22Rv1 (cell line): Measurements from ENCODE around the gene CACNB4.

Experiments used
- CTCF ChIP-seq: fragments of 450-650 bp; IDR thresholded peaks from 2 replicates; pipeline ENCODE4 v1.5.1; 2017; ENCODE audit warnings: mild to moderate bottlenecking
- ZFX ChIP-seq: fragments of 450-650 bp; IDR thresholded peaks from 2 replicates; pipeline ENCODE4 v1.6.1; 2017; ENCODE audit warnings: antibody characterized with exemption, borderline replicate concordance

- TF ChIP-seq CTCF = no peak
- TF ChIP-seq ZFX = no peak
Observed at GRCh38 chr2:152022090-152022489, 76.8 kb downstream of the CACNB4 start.
